Stimulated activated memory B cell treated with anti-CD40 and anti-IgM and Interleukin-4, amounts not matched to agents 10 μg/mL and 1 μg/mL and 100 μg/mL, for 72 hours (primary cell): ENCODE data around the gene TMEM218.
A peak's percentile ranks its signal among the peaks of the same experiment; 100 is the strongest.

Experiments used
- ATAC-seq: fragments of 150-1000 bp; cut with Tn5 transposase; 2 replicates; pipeline ENCODE4 v1.10.0; 2021
- H3K27ac Mint-ChIP-seq: one replicate; pipeline ENCODE4 v1.8.0; 2022; ENCODE audit warnings: mild to moderate bottlenecking, mixed read lengths
- H3K27me3 Mint-ChIP-seq: one replicate; pipeline ENCODE4 v1.8.0; 2022; ENCODE audit warnings: mixed read lengths
- H3K36me3 Mint-ChIP-seq: one replicate; pipeline ENCODE4 v1.8.0; 2022; ENCODE audit warnings: mixed read lengths
- H3K4me1 Mint-ChIP-seq: one replicate; pipeline ENCODE4 v1.8.0; 2022; ENCODE audit warnings: mixed read lengths
- H3K4me3 Mint-ChIP-seq: one replicate; pipeline ENCODE4 v1.8.0; 2022; ENCODE audit warnings: mild to moderate bottlenecking, moderate library complexity, mixed read lengths
- H3K9me3 Mint-ChIP-seq: one replicate; pipeline ENCODE4 v1.8.0; 2022; ENCODE audit warnings: mixed read lengths

TMEM218 gene

GRCh38 chr11:125140233-125140632 is 28.8 kb upstream of the TMEM218 start:
- ATAC-seq: no peak
- no peak overlapping the region for H3K27ac Mint-ChIP-seq

GRCh38 chr11:125139778-125140177 is 28.4 kb upstream of the TMEM218 start:
- Mint-ChIP-seq H3K4me3 (no peak overlapping the region), H3K36me3 (no peaks in the 10 kb centered on the region), H3K9me3 (no peaks in the 10 kb centered on the region), H3K27me3 (peaks cover 57% of the 10 kb centered on the region), H3K4me1 (peaks cover 7% of the 10 kb centered on the region), H3K27ac (no peak overlapping the region)
- no peak for ATAC-seq

More at GRCh38 chr11:125140233-125140632, 28.8 kb upstream of the TMEM218 start:
- no peaks in the 10 kb centered on the region for H3K9me3 Mint-ChIP-seq
- H3K4me1 Mint-ChIP-seq: peaks cover 7% of the 10 kb centered on the region
- H3K4me3 Mint-ChIP-seq: no peak overlapping the region
- H3K27me3 Mint-ChIP-seq: peaks cover 55% of the 10 kb centered on the region
- H3K36me3 Mint-ChIP-seq: no peaks in the 10 kb centered on the region

- no peak for ATAC-seq
- H3K36me3 Mint-ChIP-seq: no peaks in the 10 kb centered on the region
Observed at GRCh38 chr11:125138966-125139365, 27.5 kb upstream of the TMEM218 start.

GRCh38 chr11:125136001-125136400 is 24.6 kb upstream of the TMEM218 start:
- Mint-ChIP-seq H3K9me3 (peaks cover 4% of the 10 kb centered on the region), H3K27ac (no peak overlapping the region), H3K27me3 (peaks cover 67% of the 10 kb centered on the region), H3K4me3 (no peak overlapping the region), H3K36me3 (no peaks in the 10 kb centered on the region), H3K4me1 (no peaks in the 10 kb centered on the region)
- ATAC-seq: no peak

More at GRCh38 chr11:125138966-125139365, 27.5 kb upstream of the TMEM218 start:
- no peaks in the 10 kb centered on the region for H3K9me3 Mint-ChIP-seq
- H3K4me1 Mint-ChIP-seq: peaks cover 7% of the 10 kb centered on the region
- no peak overlapping the region for H3K27ac Mint-ChIP-seq
- no peak overlapping the region for H3K4me3 Mint-ChIP-seq
- H3K27me3 Mint-ChIP-seq: peaks cover 57% of the 10 kb centered on the region

GRCh38 chr11:125132596-125132995 is 21.2 kb upstream of the TMEM218 start:
- Mint-ChIP-seq H3K4me1 (no peaks in the 10 kb centered on the region), H3K36me3 (no peaks in the 10 kb centered on the region), H3K9me3 (peaks cover 4% of the 10 kb centered on the region)

GRCh38 chr11:125132071-125132470 is 20.6 kb upstream of the TMEM218 start:
- no peaks in the 10 kb centered on the region for H3K4me1 Mint-ChIP-seq
- no peaks in the 10 kb centered on the region for H3K36me3 Mint-ChIP-seq
- ATAC-seq: no peak
- H3K4me3 Mint-ChIP-seq: no peak overlapping the region
- peaks cover 61% of the 10 kb centered on the region for H3K27me3 Mint-ChIP-seq
- H3K9me3 Mint-ChIP-seq: peaks cover 4% of the 10 kb centered on the region
- no peak overlapping the region for H3K27ac Mint-ChIP-seq

More at GRCh38 chr11:125132596-125132995, 21.2 kb upstream of the TMEM218 start:
- ATAC-seq: no peak
- Mint-ChIP-seq H3K4me3 (no peak overlapping the region), H3K27ac (no peak overlapping the region), H3K27me3 (peaks cover 61% of the 10 kb centered on the region)

- no peak for ATAC-seq
- H3K9me3 Mint-ChIP-seq: peaks cover 4% of the 10 kb centered on the region
- no peak overlapping the region for H3K4me3 Mint-ChIP-seq
- no peak overlapping the region for H3K27ac Mint-ChIP-seq
- H3K27me3 Mint-ChIP-seq: peaks cover 49% of the 10 kb centered on the region
- peaks cover 4% of the 10 kb centered on the region for H3K4me1 Mint-ChIP-seq
- no peaks in the 10 kb centered on the region for H3K36me3 Mint-ChIP-seq
Observed at GRCh38 chr11:125129316-125129993, 18.0 kb upstream of the TMEM218 start.

- Mint-ChIP-seq H3K27ac (no peak overlapping the region), H3K4me1 (peaks cover 12% of the 10 kb centered on the region), H3K4me3 (no peak overlapping the region), H3K27me3 (peaks cover 39% of the 10 kb centered on the region), H3K36me3 (no peaks in the 10 kb centered on the region), H3K9me3 (peaks cover 4% of the 10 kb centered on the region)
- no peak for ATAC-seq
Observed at GRCh38 chr11:125128450-125128849, 17.0 kb upstream of the TMEM218 start.

GRCh38 chr11:125124618-125124992 is 13.2 kb upstream of the TMEM218 start:
- Mint-ChIP-seq H3K9me3 (peaks cover 2% of the 10 kb centered on the region), H3K36me3 (no peaks in the 10 kb centered on the region), H3K4me1 (peaks cover 12% of the 10 kb centered on the region), H3K27me3 (peaks cover 18% of the 10 kb centered on the region), H3K4me3 (no peak overlapping the region), H3K27ac (no peak overlapping the region)
- no peak for ATAC-seq

GRCh38 chr11:125123947-125124617 is 12.7 kb upstream of the TMEM218 start:
- Mint-ChIP-seq H3K4me1 (peaks cover 12% of the 10 kb centered on the region), H3K9me3 (peaks cover 2% of the 10 kb centered on the region), H3K27ac (peak overlapping the region; percentile 41), H3K27me3 (peaks cover 18% of the 10 kb centered on the region), H3K4me3 (peak overlapping the region; percentile 48), H3K36me3 (no peaks in the 10 kb centered on the region)
- peak; percentile 80 for ATAC-seq

- H3K27ac Mint-ChIP-seq: peak overlapping the region; percentile 41
- no peak overlapping the region for H3K4me3 Mint-ChIP-seq
- H3K27me3 Mint-ChIP-seq: peaks cover 18% of the 10 kb centered on the region
- H3K4me1 Mint-ChIP-seq: peaks cover 12% of the 10 kb centered on the region
- peaks cover 2% of the 10 kb centered on the region for H3K9me3 Mint-ChIP-seq
- no peak for ATAC-seq
- no peaks in the 10 kb centered on the region for H3K36me3 Mint-ChIP-seq
Observed at GRCh38 chr11:125123194-125123946, 11.9 kb upstream of the TMEM218 start.

- H3K4me3 Mint-ChIP-seq: no peak overlapping the region
- H3K27ac Mint-ChIP-seq: no peak overlapping the region
- peaks cover under 1% of the 10 kb centered on the region for H3K36me3 Mint-ChIP-seq
- H3K4me1 Mint-ChIP-seq: peaks cover under 1% of the 10 kb centered on the region
- ATAC-seq: no peak
- peaks cover 35% of the 10 kb centered on the region for H3K27me3 Mint-ChIP-seq
- peaks cover under 1% of the 10 kb centered on the region for H3K9me3 Mint-ChIP-seq
Observed at GRCh38 chr11:125117429-125117828, 6.0 kb upstream of the TMEM218 start.

- no peak overlapping the region for H3K4me3 Mint-ChIP-seq
- peaks cover 28% of the 10 kb centered on the region for H3K27me3 Mint-ChIP-seq
- no peak overlapping the region for H3K27ac Mint-ChIP-seq
- H3K4me1 Mint-ChIP-seq: peaks cover 15% of the 10 kb centered on the region
- no peak for ATAC-seq
- peaks cover 5% of the 10 kb centered on the region for H3K36me3 Mint-ChIP-seq
- H3K9me3 Mint-ChIP-seq: peaks cover 3% of the 10 kb centered on the region
Observed at GRCh38 chr11:125114518-125114917, 3.1 kb upstream of the TMEM218 start.

- Mint-ChIP-seq H3K4me3 (peak overlapping the region; percentile 94), H3K36me3 (peaks cover 5% of the 10 kb centered on the region), H3K9me3 (peaks cover 3% of the 10 kb centered on the region), H3K4me1 (peaks cover 15% of the 10 kb centered on the region), H3K27me3 (peaks cover 7% of the 10 kb centered on the region), H3K27ac (peak overlapping the region; percentile 95)
- no peak for ATAC-seq
Observed at GRCh38 chr11:125112208-125112604, 780 bp upstream of the TMEM218 start.

GRCh38 chr11:125111001-125111342 is 454 bp downstream of the TMEM218 start:
- Mint-ChIP-seq H3K27me3 (no peaks in the 10 kb centered on the region), H3K4me3 (peak overlapping the region; percentile 94), H3K9me3 (peaks cover 3% of the 10 kb centered on the region), H3K27ac (peak overlapping the region; percentile 95), H3K36me3 (peaks cover 16% of the 10 kb centered on the region), H3K4me1 (peaks cover 15% of the 10 kb centered on the region)
- no peak for ATAC-seq
